ENCODE measurements around the gene SMG1.
"Not testable (repeated sequence)": the region's sequence is repeated elsewhere in the genome, so short reads cannot be mapped to it uniquely, and the experiment has no call there.

- not testable (repeated sequence) for TF ChIP-seq CTCF (conservative IDR thresholded peaks at IDR 0.05); ZFX (IDR thresholded peaks at IDR 0.05)
These were observed 48.9 kb downstream of the SMG1 start for GRCh38 chr16:18877259-18877658.

Measured in C4-2B (cell line).